SK-N-SH (cell line): ENCODE measurements around the gene PTDSS2. TPM values are rescaled to one million over a fixed set of nuclear protein-coding genes. Genes with fewer than 3 reads are reported as not detected.
"Not testable (repeated sequence)": the region's sequence is repeated elsewhere in the genome, so short reads cannot be mapped to it uniquely, and the experiment has no call there.

Experiments used
- CTCF ChIA-PET: fragments of 300-600, 350-600 bp; formaldehyde crosslinking; extraction: SDS; loops from one replicate; lab custom pipeline; 2021; lab: Yijun Ruan, JAX
- POLR2A ChIA-PET: fragments of 350-600 bp; sonication (Branson Sonifier 250); formaldehyde crosslinking; extraction: SDS; loops from one replicate; lab custom pipeline; 2020; ENCODE audit warnings: antibody characterized with exemption, inconsistent platforms; lab: Yijun Ruan, JAX
- DNase-seq: peaks from one replicate; pipeline ENCODE4 v3.0.0; 2012
- H2AFZ ChIP-seq: fragments of 200-600 bp; sonication (generic); 2 replicates; pipeline ENCODE4 v1.8.1; 2016; ENCODE audit warnings: antibody characterized with exemption, mild to moderate bottlenecking, low read depth
- H3F3A ChIP-seq: fragments of 200-600 bp; sonication (generic); replicated peaks from 2 replicates; pipeline ENCODE3; 2016; ENCODE audit warnings: antibody characterized with exemption, mild to moderate bottlenecking; ENCODE audit not compliant: insufficient read depth
- H3K27ac ChIP-seq, 2 experiments: fragments of 200-500 bp in 1 of 2; fragments of 200-600 bp in 1 of 2; sonication (Bioruptor generic) in 1 of 2; sonication (generic), shearing (Covaris generic) in 1 of 2; 2 replicates each; pipeline versions ENCODE4 v1.5.1 to v1.6.1; 2014 to 2016; ENCODE audit warnings: low read depth in 2 of 2, inconsistent platforms in 1 of 2, low read length in 1 of 2, mild to moderate bottlenecking in 1 of 2, mixed read lengths in 1 of 2
- H3K27me3 ChIP-seq: fragments of 200-600 bp; sonication (generic), shearing (Covaris generic); 2 replicates; pipeline ENCODE4 v1.6.1; 2016; ENCODE audit warnings: mixed run types; ENCODE audit not compliant: insufficient read depth
- H3K36me3 ChIP-seq, 2 experiments: fragments of 200-500 bp in 1 of 2; fragments of 200-600 bp in 1 of 2; sonication (Bioruptor generic) in 1 of 2; sonication (generic) in 1 of 2; replicated peaks in 1 of 2; 2 replicates each; pipeline versions ENCODE3 to v1.5.1; 2014 to 2016; ENCODE audit warnings: low read length in 1 of 2, mild to moderate bottlenecking in 1 of 2; ENCODE audit not compliant: insufficient read depth in 2 of 2, control insufficient read depth in 1 of 2
- H3K4me1 ChIP-seq, 2 experiments: fragments of 200-500 bp in 1 of 2; fragments of 200-600 bp in 1 of 2; sonication (Bioruptor generic) in 1 of 2; sonication (generic), shearing (Covaris generic) in 1 of 2; 2 replicates each; pipeline versions ENCODE4 v1.5.1 to v1.6.1; 2014 to 2016; ENCODE audit warnings: low read depth in 1 of 2, low read length in 1 of 2, mixed run types in 1 of 2; ENCODE audit not compliant: insufficient read depth in 2 of 2, control insufficient read depth in 1 of 2
- H3K4me2 ChIP-seq: fragments of 200-600 bp; sonication (generic), shearing (Covaris generic); 2 replicates; pipeline ENCODE4 v1.6.1; 2017; ENCODE audit warnings: mixed run types
- H3K4me3 ChIP-seq, 2 experiments: fragments of 200-500 bp in 1 of 2; fragments of 200-600 bp in 1 of 2; sonication (Bioruptor generic) in 1 of 2; sonication (generic), shearing (Covaris generic) in 1 of 2; 2 replicates each; pipeline versions ENCODE4 v1.5.1 to v1.8.1; 2014 to 2016; ENCODE audit warnings: low read depth in 2 of 2, inconsistent platforms in 1 of 2, low read length in 1 of 2, mild to moderate bottlenecking in 1 of 2, mixed read lengths in 1 of 2, moderate library complexity in 1 of 2
- H3K79me2 ChIP-seq: fragments of 200-600 bp; sonication (generic); 2 replicates; pipeline ENCODE4 v1.8.1; 2017; ENCODE audit warnings: mild to moderate bottlenecking; ENCODE audit not compliant: insufficient read depth
- H3K9ac ChIP-seq: fragments of 200-600 bp; sonication (generic); 2 replicates; pipeline ENCODE4 v1.6.1; 2017; ENCODE audit warnings: mixed run types
- H3K9me2 ChIP-seq: fragments of 200-600 bp; sonication (generic); 2 replicates; pipeline ENCODE4 v1.6.1; 2017; ENCODE audit warnings: mixed run types
- H3K9me3 ChIP-seq: fragments of 200-600 bp; sonication (generic); 2 replicates; pipeline ENCODE4 v1.6.1; 2017; ENCODE audit warnings: mixed run types, mild to moderate bottlenecking, moderate library complexity
- H4K20me1 ChIP-seq: fragments of 200-600 bp; sonication (generic); 2 replicates; pipeline ENCODE4 v1.6.1; 2017; ENCODE audit warnings: mild to moderate bottlenecking, mixed run types; ENCODE audit not compliant: insufficient read depth
- EZH2phosphoT487 ChIP-seq: fragments of 200-600 bp; sonication (generic); IDR thresholded peaks from 2 replicates; pipeline ENCODE4 v1.6.1; 2017; ENCODE audit warnings: low read depth, mixed run types, mild to moderate bottlenecking, antibody characterized with exemption, moderate library complexity, borderline replicate concordance
- GABPA ChIP-seq: IDR thresholded peaks from 2 replicates; pipeline ENCODE4 v1.4.0; 2012; ENCODE audit warnings: low read depth, mild to moderate bottlenecking
- IRF3 ChIP-seq: fragments of 150-350 bp; IDR thresholded peaks from 2 replicates; pipeline ENCODE4 v1.6.1; 2016; ENCODE audit warnings: mild to moderate bottlenecking, low read depth, low read length
- MEF2A ChIP-seq: IDR thresholded peaks from 2 replicates; pipeline ENCODE4 v1.4.0; 2012; ENCODE audit warnings: low read depth, borderline replicate concordance
- MXI1 ChIP-seq: IDR thresholded peaks from 2 replicates; pipeline ENCODE4 v1.6.1; 2012; ENCODE audit warnings: mild to moderate bottlenecking, low read depth, low read length, improper control_type of control experiment
- NRF1 ChIP-seq: IDR thresholded peaks from 2 replicates; pipeline ENCODE4 v1.6.1; 2012; ENCODE audit warnings: low read depth, mild to moderate bottlenecking, low read length
- POLR2AphosphoS5 ChIP-seq: IDR thresholded peaks from 2 replicates; pipeline ENCODE4 v1.6.1; 2012; ENCODE audit warnings: low read depth, low read length
- RCOR1 ChIP-seq: fragments of 150-350 bp; IDR thresholded peaks from 2 replicates; pipeline ENCODE4 v1.6.1; 2017; ENCODE audit warnings: antibody characterized with exemption, low read length
- USF2 ChIP-seq: fragments of 150-350 bp; IDR thresholded peaks from 2 replicates; pipeline ENCODE4 v1.6.1; 2017; ENCODE audit warnings: antibody characterized with exemption, low read length, low read depth, borderline replicate concordance
- WGBS: methylation state at CpG from one replicate; pipeline ENCODE4 v1.1.6; 2017; ENCODE audit warnings: low lambda C conversion rate; 5-methylcytosine and 5-hydroxymethylcytosine counted together
- polyA plus RNA-seq, 3 experiments: library from polyadenylated mRNA; depleted of rRNA; stranded (reverse); fragments of >200 nt; gene quantifications; 2 replicates each; pipeline ENCODE4 v1.2.3, GENCODE V29; 2012
- TF ChIP-seq, protein P1 (sequence below): IDR thresholded peaks from 2 replicates; pipeline ENCODE4; 2012
- TF ChIP-seq, protein P2 (sequence below): fragments of 200-600 bp; sonication (generic); IDR thresholded peaks from 2 replicates; pipeline ENCODE4 v1.6.1; 2017; ENCODE audit warnings: antibody characterized with exemption, mild to moderate bottlenecking, moderate library complexity
- TF ChIP-seq, protein P3 (sequence below): IDR thresholded peaks from 2 replicates; pipeline ENCODE4 v1.4.0; 2012; ENCODE audit warnings: low read depth, borderline replicate concordance

The PTDSS2 gene
- polyA plus RNA-seq, 1 of the 3 experiments (the other 2 are of a cell fraction) = 28.6 TPM

DNA sequence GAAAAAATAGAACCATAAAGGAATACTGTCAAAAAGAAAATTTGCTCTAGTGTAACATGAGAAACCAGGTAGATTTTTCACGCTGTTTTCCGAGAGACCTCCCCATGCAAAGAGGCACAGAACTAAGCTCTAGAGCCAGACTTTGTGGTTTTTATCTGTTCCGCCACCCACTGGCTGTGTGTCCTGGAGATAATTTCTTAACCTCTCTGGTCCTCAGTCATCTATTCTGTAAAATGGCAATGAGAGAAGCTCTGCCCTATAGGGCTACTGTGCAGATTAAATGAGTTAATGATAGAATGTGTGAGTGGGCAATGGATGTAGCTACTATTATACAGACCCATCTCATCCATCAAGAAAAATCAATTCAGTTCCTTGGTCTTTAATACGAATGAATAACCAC lies 25.8 kb upstream of the PTDSS2 start:
- ChIA-PET CTCF (interaction anchor here (0.6 kb wide), 1 partner anchor 27 kb away, joined by 3 read pairs; no protein-coding TSS in a partner anchor), POLR2A (no interaction called here)
- Histone ChIP-seq H3K27me3 (no peaks in the 10 kb centered on the region), H3K27ac (no peak overlapping the region), H3F3A (no peaks in the 10 kb centered on the region), H3K4me3 (no peak overlapping the region), H3K9me3 (no peaks in the 10 kb centered on the region), H2AFZ (no peak overlapping the region), H3K9ac (no peak overlapping the region), H3K4me1 (no peaks in the 10 kb centered on the region), H3K36me3 (no peaks in the 10 kb centered on the region), H3K4me2 (no peak overlapping the region), H3K9me2 (no peaks in the 10 kb centered on the region), H3K79me2 (no peaks in the 10 kb centered on the region), H4K20me1 (no peaks in the 10 kb centered on the region)
- no peak for TF ChIP-seq MEF2A
- TF ChIP-seq, protein P1, sequence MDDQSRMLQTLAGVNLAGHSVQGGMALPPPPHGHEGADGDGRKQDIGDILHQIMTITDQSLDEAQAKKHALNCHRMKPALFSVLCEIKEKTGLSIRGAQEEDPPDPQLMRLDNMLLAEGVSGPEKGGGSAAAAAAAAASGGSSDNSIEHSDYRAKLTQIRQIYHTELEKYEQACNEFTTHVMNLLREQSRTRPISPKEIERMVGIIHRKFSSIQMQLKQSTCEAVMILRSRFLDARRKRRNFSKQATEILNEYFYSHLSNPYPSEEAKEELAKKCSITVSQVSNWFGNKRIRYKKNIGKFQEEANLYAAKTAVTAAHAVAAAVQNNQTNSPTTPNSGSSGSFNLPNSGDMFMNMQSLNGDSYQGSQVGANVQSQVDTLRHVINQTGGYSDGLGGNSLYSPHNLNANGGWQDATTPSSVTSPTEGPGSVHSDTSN = no peak
- TF ChIP-seq EZH2phosphoT487 = no peak
- no peak for TF ChIP-seq IRF3
- no peak for DNase-seq
- WGBS = 74% methylated on average over 4 of the region's 4 CpGs

- H4K20me1 ChIP-seq, H3K79me2 ChIP-seq, H3K4me2 ChIP-seq, H2AFZ ChIP-seq, POLR2A ChIA-PET, DNase-seq, H3K9me2 ChIP-seq, H3K9me3 ChIP-seq, H3K4me3 ChIP-seq, H3K27ac ChIP-seq, H3K4me1 ChIP-seq, H3K36me3 ChIP-seq, H3F3A ChIP-seq, H3K9ac ChIP-seq, H3K27me3 ChIP-seq: not testable (repeated sequence)
- CTCF ChIA-PET = interaction anchor here (0.6 kb wide), 1 partner anchor 299 kb away, joined by 3 read pairs; no protein-coding TSS in a partner anchor
- 71% methylated on average over 44 of the region's 45 CpGs for WGBS
These were observed 25.3 kb upstream of the PTDSS2 start for GRCh38 chr11:424766-425165.

DNA sequence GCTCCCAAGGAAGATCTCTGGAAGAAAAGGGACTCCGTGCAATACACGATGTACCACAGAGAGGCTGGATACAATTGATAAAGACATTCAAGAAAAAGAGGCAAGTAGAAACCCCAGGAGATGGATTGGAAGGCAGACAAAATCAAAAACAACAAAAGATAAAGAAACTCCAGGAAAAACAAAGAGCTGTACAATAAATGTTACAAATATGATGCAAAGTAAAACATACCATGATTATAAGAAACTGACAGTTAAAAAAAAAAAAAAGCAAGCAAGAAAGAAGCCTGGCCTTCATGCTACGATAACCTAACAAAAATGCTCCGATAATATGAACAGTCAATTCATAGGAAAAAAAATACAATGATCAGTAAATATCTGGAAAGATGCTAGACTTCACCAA lies 24.8 kb upstream of the PTDSS2 start:
- no peak overlapping the region for H3K27ac ChIP-seq
- no peaks in the 10 kb centered on the region for H3K36me3 ChIP-seq
- no peak overlapping the region for H3K4me2 ChIP-seq
- ChIA-PET POLR2A (no interaction called here), CTCF (interaction anchor here (0.6 kb wide), 1 partner anchor 298 kb away, joined by 3 read pairs; no protein-coding TSS in a partner anchor)
- 43% methylated on average over 4 of the region's 4 CpGs for WGBS
- no peaks in the 10 kb centered on the region for H4K20me1 ChIP-seq
- no peaks in the 10 kb centered on the region for H3K4me1 ChIP-seq
- no peak for DNase-seq
- no peak overlapping the region for H3K4me3 ChIP-seq
- no peaks in the 10 kb centered on the region for H3F3A ChIP-seq
- no peak overlapping the region for H3K9ac ChIP-seq
- no peaks in the 10 kb centered on the region for H3K27me3 ChIP-seq
- no peak overlapping the region for H2AFZ ChIP-seq
- no peaks in the 10 kb centered on the region for H3K9me2 ChIP-seq
- no peaks in the 10 kb centered on the region for H3K79me2 ChIP-seq
- no peaks in the 10 kb centered on the region for H3K9me3 ChIP-seq
- TF ChIP-seq POLR2AphosphoS5 (no peak), USF2 (no peak), MEF2A (no peak), RCOR1 (no peak), MXI1 (no peak), GABPA (no peak), NRF1 (no peak)
- TF ChIP-seq, protein P2, sequence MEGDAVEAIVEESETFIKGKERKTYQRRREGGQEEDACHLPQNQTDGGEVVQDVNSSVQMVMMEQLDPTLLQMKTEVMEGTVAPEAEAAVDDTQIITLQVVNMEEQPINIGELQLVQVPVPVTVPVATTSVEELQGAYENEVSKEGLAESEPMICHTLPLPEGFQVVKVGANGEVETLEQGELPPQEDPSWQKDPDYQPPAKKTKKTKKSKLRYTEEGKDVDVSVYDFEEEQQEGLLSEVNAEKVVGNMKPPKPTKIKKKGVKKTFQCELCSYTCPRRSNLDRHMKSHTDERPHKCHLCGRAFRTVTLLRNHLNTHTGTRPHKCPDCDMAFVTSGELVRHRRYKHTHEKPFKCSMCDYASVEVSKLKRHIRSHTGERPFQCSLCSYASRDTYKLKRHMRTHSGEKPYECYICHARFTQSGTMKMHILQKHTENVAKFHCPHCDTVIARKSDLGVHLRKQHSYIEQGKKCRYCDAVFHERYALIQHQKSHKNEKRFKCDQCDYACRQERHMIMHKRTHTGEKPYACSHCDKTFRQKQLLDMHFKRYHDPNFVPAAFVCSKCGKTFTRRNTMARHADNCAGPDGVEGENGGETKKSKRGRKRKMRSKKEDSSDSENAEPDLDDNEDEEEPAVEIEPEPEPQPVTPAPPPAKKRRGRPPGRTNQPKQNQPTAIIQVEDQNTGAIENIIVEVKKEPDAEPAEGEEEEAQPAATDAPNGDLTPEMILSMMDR = no peak
- TF ChIP-seq, protein P3, sequence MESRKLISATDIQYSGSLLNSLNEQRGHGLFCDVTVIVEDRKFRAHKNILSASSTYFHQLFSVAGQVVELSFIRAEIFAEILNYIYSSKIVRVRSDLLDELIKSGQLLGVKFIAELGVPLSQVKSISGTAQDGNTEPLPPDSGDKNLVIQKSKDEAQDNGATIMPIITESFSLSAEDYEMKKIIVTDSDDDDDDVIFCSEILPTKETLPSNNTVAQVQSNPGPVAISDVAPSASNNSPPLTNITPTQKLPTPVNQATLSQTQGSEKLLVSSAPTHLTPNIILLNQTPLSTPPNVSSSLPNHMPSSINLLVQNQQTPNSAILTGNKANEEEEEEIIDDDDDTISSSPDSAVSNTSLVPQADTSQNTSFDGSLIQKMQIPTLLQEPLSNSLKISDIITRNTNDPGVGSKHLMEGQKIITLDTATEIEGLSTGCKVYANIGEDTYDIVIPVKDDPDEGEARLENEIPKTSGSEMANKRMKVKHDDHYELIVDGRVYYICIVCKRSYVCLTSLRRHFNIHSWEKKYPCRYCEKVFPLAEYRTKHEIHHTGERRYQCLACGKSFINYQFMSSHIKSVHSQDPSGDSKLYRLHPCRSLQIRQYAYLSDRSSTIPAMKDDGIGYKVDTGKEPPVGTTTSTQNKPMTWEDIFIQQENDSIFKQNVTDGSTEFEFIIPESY = no peak
